Brain microvascular endothelial cell (primary cell): ENCODE data around the gene PANK2.
A peak's percentile ranks its signal among the peaks of the same experiment; 100 is the strongest.
"Not testable (repeated sequence)": the region's sequence is repeated elsewhere in the genome, so short reads cannot be mapped to it uniquely, and the experiment has no call there.

Experiments
- DNase-seq: peaks from one replicate; pipeline ENCODE4 v3.0.0-alpha.2; 2020
- H3K27ac ChIP-seq: fragments of 250-450 bp; sonication (Bioruptor Pico); 2 replicates; pipeline ENCODE4 v1.5.1; 2020; ENCODE audit warnings: mild to moderate bottlenecking, moderate library complexity
- H3K27me3 ChIP-seq: fragments of 250-450 bp; sonication (Bioruptor Pico); replicated peaks from 2 replicates; pipeline ENCODE4 v1.5.1; 2020; ENCODE audit warnings: mild to moderate bottlenecking
- H3K36me3 ChIP-seq: fragments of 250-450 bp; sonication (Bioruptor Pico); replicated peaks from 2 replicates; pipeline ENCODE4 v1.5.1; 2020; ENCODE audit warnings: mild to moderate bottlenecking
- H3K4me3 ChIP-seq: 2 replicates; pipeline ENCODE4 v1.5.1; 2011; ENCODE audit warnings: low read depth, mild to moderate bottlenecking, control low read depth, low read length, moderate library complexity
- in situ Hi-C: cut with HindIII; loops from 2 replicates; pipeline ENCODE4 v1.10.0; 2017; ENCODE audit warnings: low sequenced_read_pairs, low pct_ligation_motif_present
- TF ChIP-seq, protein P1 (sequence below): IDR thresholded peaks from 2 replicates; pipeline ENCODE4 v1.5.1; 2011; ENCODE audit warnings: low read depth, mild to moderate bottlenecking, moderate library complexity, low read length, control low read depth, inconsistent platforms; ENCODE audit errors: missing control alignments

PANK2 gene

DNA sequence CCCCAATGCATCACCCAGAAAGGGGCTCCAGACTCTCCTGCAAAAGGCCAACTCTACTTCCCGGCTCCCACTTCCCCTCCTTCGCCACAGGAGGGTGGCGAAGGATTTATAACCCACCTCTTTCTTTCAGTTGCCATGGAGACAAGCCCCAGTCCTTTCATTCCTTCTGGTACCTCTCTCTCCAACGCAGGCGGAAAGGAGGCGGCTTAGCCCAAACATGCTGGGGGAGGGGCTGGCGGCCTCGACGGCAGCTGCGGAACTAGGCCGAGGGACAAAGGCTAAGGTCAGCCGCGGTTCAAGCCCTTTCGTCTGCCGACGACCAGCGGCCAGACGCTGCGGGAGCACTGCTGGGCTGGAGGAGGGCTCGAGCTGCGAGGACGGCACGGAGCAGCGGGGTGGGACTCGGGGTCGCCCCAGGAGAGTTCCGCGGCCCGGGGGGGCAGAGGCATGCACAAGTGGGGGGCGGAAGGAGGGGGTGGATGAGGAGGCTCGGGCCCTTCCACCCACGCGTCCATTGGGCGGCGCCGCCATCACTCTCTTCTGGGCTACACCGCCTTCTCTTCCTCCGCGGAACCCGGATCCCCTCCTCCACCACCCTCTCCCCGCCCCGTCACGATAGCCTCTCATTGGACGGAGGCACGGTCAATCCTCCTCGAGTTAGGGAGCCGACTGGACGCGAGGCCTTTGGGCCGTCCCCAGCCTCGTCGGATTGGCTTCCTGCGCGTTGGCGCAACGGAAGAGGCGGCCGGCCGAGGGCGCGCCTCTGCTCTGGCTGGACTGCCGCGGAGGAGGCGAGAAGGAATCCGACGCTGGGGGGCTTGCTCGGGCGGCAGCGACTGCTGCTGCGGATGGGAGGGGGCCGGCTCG lies at the start of gene PANK2:
TSS of gene PANK2 (plus strand) at position 766 of the 867 bp plus-strand sequence.
- TF ChIP-seq, protein P1, sequence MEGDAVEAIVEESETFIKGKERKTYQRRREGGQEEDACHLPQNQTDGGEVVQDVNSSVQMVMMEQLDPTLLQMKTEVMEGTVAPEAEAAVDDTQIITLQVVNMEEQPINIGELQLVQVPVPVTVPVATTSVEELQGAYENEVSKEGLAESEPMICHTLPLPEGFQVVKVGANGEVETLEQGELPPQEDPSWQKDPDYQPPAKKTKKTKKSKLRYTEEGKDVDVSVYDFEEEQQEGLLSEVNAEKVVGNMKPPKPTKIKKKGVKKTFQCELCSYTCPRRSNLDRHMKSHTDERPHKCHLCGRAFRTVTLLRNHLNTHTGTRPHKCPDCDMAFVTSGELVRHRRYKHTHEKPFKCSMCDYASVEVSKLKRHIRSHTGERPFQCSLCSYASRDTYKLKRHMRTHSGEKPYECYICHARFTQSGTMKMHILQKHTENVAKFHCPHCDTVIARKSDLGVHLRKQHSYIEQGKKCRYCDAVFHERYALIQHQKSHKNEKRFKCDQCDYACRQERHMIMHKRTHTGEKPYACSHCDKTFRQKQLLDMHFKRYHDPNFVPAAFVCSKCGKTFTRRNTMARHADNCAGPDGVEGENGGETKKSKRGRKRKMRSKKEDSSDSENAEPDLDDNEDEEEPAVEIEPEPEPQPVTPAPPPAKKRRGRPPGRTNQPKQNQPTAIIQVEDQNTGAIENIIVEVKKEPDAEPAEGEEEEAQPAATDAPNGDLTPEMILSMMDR: peak; percentile 73
- Histone ChIP-seq H3K27ac (peak within 1 kb of the TSS; percentile 87), H3K4me3 (peak within 1 kb of the TSS; percentile 91), H3K27me3 (no peaks in the 10 kb centered on the region), H3K36me3 (no peaks in the 10 kb centered on the region)
- peak; percentile 99 for DNase-seq
- in situ Hi-C loops: no loop called here

DNA sequence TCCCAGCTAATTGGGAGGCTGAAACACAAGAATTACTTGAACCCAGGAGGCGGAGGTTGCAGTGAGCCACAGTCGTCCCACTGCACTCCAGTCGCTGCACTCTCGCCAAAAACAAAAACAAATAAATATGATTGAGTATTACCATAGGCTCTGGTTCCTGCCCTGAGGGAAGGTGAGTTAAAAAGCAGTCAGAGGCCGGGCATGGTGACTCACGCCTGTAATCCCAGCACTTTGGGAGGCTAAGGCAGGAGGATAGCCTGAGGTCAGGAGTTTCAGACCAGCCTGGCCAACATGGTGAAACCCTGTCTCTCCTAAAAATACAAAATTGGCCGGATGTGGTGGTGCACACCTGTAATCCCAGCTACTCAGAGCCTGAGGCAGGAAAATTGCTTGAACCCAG lies 49.0 kb upstream of the PANK2 start:
- H3K27me3 ChIP-seq, in situ Hi-C loops, DNase-seq, H3K27ac ChIP-seq, H3K4me3 ChIP-seq, H3K36me3 ChIP-seq: not testable (repeated sequence)

DNA sequence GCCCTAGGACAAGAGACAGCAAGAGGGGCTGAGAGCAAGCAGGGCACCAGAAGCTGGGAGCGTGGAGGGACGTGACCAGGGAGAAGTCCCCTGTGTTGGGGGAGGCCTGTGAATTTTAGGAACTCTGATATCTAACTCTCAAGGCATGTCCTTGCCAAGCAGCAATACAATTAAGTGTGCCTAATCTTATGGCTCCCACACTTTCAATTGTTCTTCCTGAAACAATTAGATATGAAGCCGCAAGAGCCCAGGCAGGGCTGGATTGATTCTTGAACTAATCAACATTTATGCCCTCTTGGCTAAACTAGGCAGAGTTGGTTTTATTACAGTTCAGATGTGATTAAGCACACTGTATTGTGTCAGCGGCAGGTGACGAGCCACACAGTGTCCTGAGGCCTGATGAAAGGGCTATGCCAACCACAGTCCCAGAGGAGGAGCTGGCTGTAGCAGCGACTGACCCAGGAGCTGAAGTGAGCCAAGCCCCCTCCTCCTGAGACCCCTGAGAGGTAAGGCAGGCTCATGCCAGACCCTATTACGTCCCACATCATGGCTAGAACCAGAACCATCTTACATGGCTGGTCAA lies 46.7 kb upstream of the PANK2 start:
- no peaks in the 10 kb centered on the region for H3K27me3 ChIP-seq
- no peak overlapping the region for H3K27ac ChIP-seq
- in situ Hi-C loops: no loop called here
- TF ChIP-seq, protein P1: no peak
- no peaks in the 10 kb centered on the region for H3K36me3 ChIP-seq
- no peak for DNase-seq
- H3K4me3 ChIP-seq: no peak overlapping the region

DNA sequence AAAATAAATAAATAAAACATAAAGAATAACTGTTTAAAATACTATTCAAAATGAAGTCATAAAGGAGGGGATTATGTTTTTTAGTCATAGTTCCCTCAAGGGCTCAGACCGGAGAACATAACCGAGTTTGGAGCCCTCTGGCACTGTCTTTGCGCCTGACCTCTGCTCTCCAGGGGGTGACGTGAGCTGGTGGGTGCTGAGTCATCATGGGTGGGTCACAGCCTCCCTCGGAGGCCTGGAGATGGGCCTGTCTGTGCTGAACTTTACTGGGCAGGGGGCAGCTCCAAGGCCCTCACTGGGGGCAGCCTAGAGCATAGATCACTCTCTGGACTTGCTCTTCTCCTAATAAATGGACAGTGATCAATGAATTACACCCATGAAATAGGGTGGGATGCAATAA lies 45.7 kb upstream of the PANK2 start:
- in situ Hi-C loops: no loop called here
- Histone ChIP-seq H3K4me3 (no peak overlapping the region), H3K27ac (peak overlapping the region; percentile 24), H3K27me3 (no peaks in the 10 kb centered on the region), H3K36me3 (no peaks in the 10 kb centered on the region)
- TF ChIP-seq, protein P1: no peak
- peak; percentile 50 for DNase-seq

DNA sequence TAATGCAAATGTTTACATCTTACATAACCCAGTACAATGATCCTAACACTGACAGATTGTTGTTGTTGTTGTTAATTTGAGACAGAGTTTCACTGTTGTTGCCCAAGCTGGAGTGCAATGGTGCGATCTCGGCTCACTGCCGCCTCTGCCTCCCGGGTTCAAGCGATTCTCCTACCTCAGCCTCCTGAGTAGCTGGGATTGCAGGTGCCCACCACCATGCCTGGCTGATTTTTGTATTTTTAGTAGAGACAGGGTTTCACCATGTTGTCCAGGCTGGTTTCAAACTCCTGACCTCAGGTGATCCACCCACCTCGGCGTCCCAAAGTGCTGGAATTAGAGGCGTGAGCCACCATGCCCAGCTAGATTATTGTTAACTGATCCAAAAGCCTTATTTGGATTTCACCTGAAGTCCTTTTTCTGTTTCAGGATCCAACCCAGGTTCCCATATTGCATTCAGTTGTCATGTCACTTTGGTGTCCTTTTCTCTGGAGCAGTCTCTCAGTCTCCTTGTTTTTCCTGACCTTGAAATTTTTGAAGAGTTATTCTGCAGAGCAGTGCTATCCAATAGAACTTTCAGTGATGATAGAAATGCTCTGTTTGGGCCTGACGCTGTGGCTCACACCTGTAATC lies 45.1 kb upstream of the PANK2 start:
- H3K36me3 ChIP-seq, in situ Hi-C loops, DNase-seq, H3K27ac ChIP-seq, H3K4me3 ChIP-seq, H3K27me3 ChIP-seq: not testable (repeated sequence)

DNA sequence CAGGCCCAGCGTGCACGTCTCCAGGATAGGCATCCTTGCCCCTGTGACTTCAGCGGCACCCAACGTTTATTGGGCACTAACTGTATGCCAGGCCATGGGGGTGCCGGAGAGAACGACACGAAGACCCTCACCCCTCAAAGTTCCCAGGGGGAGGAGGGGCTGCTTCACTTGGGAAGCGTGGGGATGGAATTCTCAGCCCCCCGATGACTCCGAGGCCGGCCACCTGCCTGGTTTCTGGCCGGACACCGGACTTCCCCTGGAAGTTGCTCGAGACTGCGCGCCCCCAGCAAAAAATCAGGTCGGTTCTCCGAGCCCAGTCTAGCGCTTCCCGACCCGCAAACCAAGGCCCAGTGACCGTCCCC lies 42.8 kb upstream of the PANK2 start:
- TF ChIP-seq, protein P1: no peak
- H3K4me3 ChIP-seq: peak overlapping the region; percentile 90
- H3K27me3 ChIP-seq: no peaks in the 10 kb centered on the region
- in situ Hi-C loops: no loop called here
- H3K27ac ChIP-seq: peak overlapping the region; percentile 2
- H3K36me3 ChIP-seq: no peaks in the 10 kb centered on the region
- DNase-seq: no peak
